GM12892 (cell line): ENCODE data around the gene HCRTR2.

Experiments used
- POLR2A ChIP-seq: IDR thresholded peaks from 2 replicates; pipeline ENCODE4 v1.6.1; 2011; ENCODE audit warnings: low read depth, low read length, control low read depth
- POLR2AphosphoS5 ChIP-seq: IDR thresholded peaks from 2 replicates; pipeline ENCODE4 v1.6.1; 2011; ENCODE audit warnings: low read depth, low read length, control low read depth

DNA sequence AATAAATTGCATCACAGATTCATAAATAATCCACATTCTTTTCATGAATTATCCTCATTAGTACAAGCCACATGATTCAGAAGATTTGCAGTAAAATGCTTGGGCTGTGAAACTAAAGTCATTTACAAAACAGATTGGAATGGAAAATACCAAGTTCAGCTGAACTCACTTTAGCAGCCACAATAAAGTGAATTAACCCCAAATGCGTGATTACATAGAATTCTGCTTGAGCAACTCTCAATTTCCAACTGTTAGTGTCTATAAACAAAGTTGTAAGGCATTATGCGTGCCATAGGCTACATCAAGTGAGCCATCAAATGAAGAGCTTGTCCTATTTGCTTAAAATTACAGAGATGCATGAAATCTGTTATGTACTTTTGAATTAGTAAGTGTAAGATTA, 92.6 kb downstream of the HCRTR2 start:
- TF ChIP-seq POLR2A, result no peak
- TF ChIP-seq POLR2AphosphoS5, result no peak
